Uterus (tissue), 2 donors: Measurements from ENCODE around the gene P3R3URF.

Source experiments
- CTCF ChIP-seq, 4 experiments: fragments of 200-600 bp in 2 of 4; fragments of 450-650 bp in 2 of 4; sonication (generic) in 2 of 4; IDR thresholded peaks; one replicate each; pipeline ENCODE4 v1.5.1; 2016 to 2019; ENCODE audit warnings: antibody characterized with exemption in 4 of 4, mild to moderate bottlenecking in 2 of 4, moderate library complexity in 1 of 4
- POLR2A ChIP-seq, 2 donors: fragments of 450-650 bp; IDR thresholded peaks; one replicate each; pipeline ENCODE4 v1.6.1; 2016; ENCODE audit warnings: antibody characterized with exemption in 2 of 2, mild to moderate bottlenecking in 1 of 2, moderate library complexity in 1 of 2

DNA sequence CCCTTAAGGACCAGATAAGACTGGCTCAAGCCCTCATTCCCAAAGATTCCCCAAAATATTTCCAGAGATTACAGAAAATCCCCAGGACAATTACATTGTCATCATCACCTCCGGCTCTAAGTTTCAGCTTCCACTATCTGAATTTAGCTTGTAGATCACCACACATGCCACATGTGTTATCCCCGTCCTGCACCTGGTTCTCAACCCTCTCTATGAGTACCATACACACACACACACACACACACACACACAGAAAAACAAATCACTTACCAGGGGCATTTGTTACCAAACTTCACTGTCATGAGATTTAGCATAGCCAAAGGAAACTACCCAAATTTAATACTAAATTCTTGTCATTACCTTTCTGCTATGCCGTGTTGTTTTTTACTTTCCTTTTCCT is 16.8 kb downstream of the P3R3URF start:
- TF ChIP-seq CTCF (IDR thresholded peaks at IDR 0.05) (no peak), POLR2A (IDR thresholded peaks at IDR 0.05) (no peak)
